Stimulated activated CD4-positive, alpha-beta T cell treated with anti-CD3 and anti-CD28 coated beads, Interleukin-12 subunit alpha, Interleukin-12 subunit beta, amount 100 ng/mL, for 48 hours (primary cell): ENCODE results near the gene TCP11L1.
"Not testable (repeated sequence)": the region's sequence is repeated elsewhere in the genome, so short reads cannot be mapped to it uniquely, and the experiment has no call there.

Experiments
- DNase-seq, 3 donors: peaks; one replicate each; pipeline ENCODE4 v3.0.0-alpha.2; 2020; ENCODE audit warnings: low read depth in 2 of 3, low spot score in 1 of 3

The TCP11L1 gene

DNA sequence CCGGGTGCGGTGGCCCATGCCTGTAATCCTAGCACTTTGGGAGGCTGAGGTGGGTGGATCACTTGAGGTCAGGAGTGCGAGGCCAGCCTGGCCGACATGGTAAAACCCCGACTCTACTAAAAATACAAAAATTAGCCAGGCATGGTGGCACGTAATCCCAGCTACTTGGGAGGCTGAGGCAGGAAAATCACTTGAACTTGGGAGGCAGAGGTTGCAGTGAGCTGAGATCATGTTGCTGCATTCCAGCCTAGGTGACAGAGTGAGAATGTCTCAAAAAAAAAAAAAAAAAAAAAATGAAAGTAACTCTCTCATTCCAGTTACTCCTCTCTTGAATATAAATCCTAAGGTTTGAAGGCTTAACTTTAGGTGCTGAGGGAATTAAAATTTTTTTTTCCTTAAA lies 10.2 kb upstream of the TCP11L1 start:
- DNase-seq, result not testable (repeated sequence)

DNA sequence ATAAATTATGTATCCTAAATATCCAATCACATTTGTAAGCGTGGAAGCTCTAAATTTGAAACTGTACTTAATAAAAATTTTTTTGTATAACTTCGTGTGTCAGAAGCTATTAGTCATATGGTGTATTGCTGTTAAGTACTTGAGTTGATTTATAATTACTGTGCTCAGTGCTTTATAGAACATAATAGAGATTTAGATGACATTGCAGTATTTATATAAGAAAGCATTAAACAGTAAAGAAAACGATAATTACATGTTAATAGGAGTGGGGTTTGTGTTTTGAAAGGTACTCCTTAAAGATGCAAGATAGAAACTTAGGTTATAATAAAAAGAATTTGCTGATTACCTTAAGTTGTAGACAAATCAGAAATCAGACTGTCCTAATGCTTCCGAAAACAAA lies 5.9 kb upstream of the TCP11L1 start:
- DNase-seq, result no peak

DNA sequence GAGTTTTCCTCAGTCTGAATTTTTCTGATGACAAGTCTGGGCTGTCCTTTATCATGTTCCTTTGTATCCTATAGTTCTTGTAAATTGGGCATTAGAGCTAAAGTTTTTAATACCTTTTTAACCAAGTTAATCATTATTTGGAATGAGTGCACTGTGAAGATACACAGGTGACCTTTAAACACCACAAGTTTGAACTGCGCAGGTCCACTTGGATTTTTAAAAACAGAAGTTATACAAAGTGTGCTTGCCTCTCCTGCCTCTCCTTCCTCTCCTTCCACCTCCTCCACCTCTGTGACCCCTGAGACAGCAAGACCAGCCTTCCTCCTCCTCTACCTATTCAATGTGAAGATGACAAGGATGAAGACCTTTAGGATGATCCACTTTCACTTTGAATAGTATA lies 4.4 kb upstream of the TCP11L1 start:
- DNase-seq, result no peak

DNA sequence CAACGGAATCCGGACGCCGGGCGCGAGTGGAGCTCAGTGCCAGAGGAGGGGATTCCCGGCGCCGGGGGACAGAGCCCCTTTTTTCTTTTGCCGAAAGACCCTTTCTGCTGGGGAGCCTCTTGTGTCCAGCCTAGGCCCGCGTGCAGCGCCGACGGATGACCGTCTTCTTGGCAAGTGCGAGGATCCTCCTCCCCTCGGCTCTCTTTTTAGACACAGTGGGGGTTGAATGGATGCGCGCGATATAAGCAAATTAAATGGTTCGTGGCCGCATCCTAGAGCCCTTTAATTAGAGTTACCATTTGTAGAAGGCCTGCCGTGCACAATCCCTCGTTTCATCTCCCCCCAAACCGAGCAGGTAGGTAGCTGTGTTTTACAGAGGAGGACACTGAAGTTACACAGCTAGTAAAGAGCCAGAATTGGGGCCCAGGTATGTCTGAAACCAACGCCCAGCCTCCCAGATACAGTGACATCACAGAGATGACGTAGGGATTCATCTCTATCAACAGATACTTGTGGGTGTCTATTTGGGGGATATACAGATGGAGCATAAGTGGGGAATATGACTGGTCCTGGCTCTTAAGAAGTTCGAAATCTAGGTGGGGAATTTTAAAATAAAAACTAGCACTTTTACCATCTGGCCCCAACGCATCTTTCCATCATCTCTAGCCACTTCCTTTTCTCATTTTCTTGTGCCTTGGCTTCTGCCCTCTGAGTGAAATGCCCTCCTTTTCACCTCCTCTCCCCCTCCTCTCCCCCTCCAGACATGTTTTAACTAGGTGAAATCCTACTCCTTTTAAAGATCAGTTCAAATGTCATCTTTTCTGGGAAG lies 875 bp downstream of the TCP11L1 start:
- DNase-seq, result peak in 2 of 3 donors; percentile 29 to 46

DNA sequence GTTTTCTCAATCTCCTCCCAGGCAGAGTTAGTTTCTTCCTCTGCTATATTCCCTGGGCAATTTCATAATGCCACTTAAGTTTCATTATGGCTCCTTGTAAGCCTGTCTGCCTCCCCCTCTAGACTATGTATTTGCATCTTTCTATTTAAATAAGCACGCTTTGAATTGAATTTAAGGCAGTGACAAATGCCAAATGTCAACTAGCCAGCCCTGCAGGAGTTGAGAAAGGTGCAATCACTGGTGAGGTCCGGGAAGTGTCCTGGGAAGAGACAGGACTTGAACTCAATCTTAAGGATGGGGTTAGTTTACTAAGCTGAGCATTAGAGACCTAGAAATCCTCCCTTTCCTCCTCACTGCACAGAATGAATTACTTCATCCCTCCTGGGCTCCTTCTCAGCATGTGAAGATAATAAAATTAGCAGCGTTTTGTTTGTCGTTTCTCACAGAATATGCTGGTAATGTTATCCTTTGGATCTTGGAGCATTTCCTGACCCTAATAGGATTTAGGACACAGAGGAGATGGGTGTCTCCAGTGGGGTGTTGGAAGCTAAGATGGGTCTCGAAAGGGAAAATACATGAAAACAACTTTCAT lies 1.6 kb downstream of the TCP11L1 start:
- no peak for DNase-seq

DNA sequence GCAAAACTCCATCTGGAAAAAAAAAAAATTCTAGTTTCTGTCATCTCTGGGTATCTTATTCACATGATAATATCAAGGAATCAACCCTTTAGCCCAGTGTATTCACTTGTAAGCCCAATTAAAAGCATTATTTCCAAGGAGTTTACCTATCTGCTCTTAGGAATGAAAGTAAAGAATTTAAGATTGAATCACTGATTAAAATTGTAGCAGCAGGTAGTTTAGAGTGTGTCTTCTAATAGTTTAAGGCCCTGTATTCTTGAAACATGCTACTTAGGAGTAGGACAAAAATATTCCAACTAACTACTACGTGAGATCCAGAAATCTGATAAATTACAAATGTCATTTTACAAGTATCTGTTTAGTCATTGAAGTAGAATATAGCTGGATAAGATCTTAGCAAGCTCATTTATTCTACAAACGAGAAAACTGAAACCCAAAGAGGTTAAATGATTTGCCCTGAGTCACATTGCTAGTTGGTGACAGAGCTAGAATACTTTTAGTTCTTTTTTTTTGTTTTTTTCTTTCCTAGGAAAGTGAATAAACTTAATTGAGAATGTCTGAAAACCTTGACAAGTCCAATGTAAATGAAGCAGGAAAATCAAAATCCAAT lies 4.0 kb downstream of the TCP11L1 start:
- no peak for DNase-seq

DNA sequence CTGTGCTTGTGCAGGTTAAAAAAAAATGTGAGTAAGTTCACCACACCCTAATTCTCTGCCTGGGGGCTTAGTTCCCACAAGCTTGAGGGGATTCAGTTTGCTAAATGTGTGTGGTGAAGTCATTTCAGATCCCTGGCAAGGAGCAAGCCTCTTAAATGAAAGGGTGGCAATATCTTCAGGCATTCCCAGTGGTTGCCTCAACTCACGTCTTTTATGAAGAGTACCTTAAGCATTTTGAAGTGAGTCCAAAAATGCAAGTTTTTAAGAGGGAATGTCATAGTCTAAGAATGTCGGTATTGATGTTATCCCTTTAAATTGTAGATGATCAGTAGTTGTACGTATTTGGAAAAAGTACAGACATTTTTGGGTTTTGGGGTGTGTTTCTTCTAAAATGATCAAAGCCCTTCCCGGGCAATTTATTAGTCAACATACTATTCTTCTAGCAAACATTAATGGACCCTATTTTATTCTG lies 4.9 kb downstream of the TCP11L1 start:
- no peak for DNase-seq

DNA sequence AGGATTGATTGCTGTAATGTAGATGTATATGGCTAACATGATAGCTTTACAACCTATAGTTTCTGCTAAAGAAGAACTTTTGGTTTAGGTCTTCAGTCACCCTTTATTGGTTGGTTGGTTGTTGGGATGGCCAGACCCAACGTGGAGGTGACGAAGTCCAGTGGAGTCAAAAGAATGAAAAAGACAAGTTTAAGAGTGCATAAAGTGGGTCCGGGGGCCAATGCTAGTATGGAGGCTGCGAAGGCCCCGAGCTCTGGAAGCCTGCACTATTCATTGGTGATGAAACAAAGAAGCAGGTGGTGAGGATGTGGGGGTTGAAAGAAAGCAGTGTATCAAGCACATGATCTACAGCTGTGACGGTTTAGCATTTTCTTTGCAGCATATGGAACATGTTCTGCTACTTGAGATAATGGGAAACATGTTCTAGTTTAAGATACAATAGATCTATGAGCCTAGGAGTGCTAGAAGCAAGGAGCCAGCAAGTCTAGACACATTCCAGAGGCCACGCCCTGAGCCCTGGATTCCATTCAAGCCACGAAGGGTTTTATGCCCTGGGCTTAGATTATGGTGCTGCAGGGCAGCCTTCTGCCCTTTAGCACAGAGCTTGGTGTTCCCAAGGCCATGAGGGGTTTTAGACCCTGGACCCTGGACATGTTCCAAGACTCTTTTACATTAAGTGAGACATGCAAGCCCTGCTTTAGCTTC lies 6.3 kb downstream of the TCP11L1 start:
- no peak for DNase-seq

DNA sequence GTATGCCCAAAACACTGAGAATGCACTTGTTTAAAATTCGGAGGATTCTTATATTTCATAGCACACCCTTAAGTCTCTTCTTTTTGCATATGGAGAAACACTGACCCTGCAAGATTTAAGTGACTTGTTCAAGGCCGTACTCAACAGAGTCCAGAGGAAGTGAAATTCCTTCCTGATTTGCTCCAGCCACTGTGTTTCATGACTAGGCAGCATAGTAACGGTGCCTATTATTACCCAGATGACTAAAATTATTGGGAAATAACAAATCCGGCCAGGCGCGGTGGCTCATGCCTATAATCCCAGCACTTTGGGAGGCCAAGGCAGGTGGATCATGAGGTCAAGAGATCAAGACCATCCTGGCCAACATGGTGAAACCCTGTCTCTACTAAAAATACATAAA lies 9.3 kb downstream of the TCP11L1 start:
- DNase-seq, result not testable (repeated sequence)

DNA sequence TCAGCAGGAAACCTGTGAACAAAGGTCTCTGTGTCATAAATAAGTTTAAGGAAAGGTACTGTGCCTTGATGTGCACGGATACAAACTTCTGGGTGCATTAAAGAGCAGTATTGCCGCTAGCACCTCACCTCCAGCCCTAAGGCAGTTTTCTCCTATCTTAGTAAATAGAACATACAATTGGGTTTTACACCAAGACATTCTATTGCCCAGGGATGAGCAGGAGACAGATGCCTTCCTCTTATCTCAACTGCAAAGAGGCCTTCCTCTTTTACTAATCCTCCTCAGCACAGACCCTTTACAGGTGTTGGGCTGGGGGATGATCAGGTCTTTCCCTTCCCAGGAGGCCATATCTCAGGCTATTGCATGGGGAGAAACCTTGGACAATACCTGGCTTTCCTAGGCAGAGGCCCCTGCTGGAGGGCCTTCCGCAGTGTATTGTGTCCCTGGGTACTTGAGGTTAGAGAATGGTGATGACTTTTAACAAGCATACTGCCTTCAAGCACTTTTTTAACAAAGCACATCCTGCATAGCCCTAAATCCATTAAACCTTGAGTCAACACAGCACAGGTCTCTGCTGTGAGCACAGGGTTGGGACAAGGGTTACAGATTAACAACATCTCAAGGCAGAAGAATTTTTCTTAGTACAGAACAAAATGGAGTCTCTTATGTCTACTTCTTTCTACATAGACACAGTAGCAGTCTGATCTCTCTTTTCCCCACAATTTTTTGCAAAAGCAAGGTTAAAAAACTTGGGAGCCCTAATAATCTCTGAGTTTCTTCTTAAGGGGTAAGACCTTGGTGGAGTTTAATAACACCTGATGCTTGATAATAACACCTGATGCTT lies 10.4 kb downstream of the TCP11L1 start:
- not testable (repeated sequence) for DNase-seq

DNA sequence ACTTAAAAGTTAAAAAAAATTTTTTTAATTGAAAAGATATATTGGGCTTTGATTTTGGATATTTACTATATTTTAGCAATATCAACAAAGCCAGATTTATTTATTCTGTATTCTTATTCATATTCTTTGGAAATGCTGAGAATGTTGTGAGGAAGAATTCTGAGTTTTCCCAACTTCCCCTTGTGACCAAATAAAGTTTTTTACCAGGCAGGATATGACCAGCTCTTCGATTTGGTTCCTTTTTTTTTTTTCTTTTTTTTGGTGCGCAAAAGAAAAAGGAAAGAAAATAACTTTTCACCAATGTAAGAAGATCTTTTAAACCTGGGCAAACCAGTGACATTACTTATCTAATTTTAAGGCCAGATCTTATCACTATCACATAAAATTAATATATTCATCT lies 12.9 kb downstream of the TCP11L1 start:
- no peak for DNase-seq

DNA sequence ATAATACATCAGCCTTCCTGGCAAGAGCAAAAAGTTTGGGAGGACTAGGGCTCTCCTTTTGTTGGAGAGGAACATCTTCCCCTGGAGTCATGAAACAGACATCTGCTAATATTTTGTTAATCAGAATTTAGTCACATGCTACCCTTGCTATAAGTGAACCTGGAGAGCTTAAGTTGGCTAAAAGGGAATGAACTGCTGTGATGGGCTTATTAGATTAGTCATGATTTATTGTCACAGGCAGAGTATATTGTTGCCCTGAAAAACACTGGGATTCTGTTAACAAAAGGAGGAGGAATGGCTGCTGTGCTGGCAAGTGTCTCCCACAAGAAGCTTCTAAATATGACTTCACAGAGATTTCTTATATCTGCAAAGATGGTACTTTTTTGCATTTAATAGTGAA lies 16.0 kb downstream of the TCP11L1 start:
- no peak for DNase-seq

DNA sequence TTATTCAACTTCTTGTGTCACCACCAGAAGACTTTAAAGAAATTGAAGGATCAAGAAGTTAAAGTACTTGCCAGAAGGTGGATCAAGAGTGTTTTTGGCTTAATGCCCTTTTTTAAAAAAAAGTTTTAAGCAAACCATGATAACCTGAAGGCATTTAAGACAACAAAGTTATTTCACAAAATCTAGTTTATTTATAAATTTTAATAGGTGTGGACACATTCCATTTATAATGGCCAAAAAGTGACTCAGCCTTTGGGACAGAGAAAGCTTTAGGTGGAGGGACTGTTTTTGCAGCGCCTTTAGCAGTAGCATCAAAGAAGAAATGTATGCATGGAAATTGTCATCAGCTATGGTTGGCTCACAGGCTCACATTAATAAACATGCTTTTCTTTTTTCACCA lies 17.9 kb downstream of the TCP11L1 start:
- no peak for DNase-seq

DNA sequence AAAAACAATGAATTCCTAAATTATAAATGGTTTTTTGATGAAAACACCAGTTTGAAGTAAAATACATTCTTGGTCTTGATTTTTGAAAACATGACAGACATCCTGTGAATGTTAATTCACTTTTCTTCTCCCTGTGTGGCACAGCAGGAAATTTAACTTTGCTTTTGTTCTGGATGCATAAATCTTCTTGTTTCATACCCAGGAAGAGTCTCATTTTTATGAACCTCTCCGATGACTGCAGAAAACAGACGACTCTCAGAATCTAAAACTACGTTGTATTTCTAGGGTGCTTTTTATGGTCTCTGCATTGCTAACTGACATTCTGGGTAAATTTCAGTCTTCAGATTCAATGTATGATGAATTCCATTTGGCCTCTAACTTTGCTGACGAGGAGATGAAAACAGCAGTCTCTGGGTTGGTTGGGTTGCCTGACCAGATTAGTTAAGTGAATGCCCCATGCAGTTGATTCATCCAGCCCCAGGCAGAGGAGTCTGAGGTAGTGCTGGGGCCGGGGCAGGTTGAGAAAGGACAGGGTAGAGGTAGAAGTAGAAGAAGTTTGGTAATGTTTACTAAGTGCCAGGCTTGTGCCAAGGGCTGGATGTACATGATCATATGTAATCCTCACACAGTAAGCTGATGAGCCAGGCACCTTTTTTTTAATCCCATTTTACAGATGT lies 20.1 kb downstream of the TCP11L1 start:
- no peak for DNase-seq

DNA sequence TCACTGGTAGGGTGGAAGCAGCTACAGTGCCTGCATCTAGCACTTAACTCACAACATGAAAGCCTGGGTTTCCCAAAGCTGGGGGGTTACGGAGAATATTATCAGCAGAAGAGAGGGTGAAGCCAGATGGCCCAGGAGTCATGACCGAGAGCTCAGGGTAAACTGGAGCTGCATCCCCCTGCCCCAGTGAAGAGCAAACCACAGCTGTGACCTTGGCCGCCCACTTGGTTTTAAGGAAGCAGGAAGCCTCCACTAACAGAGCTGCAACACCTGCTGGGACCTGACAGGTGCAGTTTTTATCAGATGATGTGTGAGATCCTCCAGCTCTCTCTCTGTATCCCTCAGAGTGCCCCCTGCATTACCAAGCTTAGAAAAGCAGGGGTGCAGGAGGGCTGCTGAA lies 20.9 kb downstream of the TCP11L1 start:
- DNase-seq, result no peak

DNA sequence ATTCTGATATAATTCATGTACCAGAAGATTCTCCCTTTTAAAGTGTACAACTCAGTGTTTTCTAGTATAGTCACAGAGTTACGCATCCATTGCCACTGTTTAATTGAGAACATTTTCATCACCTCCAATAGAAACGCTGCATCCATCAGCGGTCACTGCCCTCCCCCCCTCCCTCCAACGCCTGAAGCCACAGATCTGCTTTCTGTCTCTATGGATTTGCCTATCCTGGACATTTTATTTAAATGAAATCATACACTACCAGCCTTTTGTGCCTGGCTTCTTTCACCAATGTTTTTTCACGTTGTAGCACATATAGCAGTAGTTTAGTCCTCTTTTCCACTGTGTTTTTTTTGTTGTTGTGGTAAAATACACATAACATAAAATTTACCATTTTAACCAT lies 22.8 kb downstream of the TCP11L1 start:
- DNase-seq, result no peak

DNA sequence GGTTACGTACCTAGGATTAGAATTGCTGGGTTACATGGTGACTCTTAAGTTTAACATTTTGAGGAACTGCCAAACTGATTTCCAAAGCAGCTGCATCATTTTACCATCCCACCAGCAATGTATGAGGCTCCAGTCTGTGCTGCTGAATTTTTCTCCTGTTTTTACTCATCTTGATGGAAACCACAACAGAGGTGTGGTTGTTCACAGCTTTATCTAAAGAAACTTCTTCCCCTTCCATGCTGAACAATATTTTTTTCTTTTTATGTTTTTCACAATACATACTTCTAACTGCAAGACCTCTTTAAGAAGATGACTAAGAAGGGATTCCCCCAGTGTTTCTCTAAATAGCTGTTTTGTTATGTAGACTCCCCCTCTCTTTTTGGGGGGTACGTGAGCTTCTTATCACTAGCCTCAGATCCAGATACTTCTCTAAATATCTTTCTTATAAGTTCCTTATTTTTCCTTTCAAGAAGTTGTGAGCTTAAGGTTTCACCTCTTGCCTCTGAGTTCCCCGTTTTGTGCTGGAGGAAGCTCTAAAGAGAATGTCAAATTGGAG lies 24.0 kb downstream of the TCP11L1 start:
- no peak for DNase-seq

DNA sequence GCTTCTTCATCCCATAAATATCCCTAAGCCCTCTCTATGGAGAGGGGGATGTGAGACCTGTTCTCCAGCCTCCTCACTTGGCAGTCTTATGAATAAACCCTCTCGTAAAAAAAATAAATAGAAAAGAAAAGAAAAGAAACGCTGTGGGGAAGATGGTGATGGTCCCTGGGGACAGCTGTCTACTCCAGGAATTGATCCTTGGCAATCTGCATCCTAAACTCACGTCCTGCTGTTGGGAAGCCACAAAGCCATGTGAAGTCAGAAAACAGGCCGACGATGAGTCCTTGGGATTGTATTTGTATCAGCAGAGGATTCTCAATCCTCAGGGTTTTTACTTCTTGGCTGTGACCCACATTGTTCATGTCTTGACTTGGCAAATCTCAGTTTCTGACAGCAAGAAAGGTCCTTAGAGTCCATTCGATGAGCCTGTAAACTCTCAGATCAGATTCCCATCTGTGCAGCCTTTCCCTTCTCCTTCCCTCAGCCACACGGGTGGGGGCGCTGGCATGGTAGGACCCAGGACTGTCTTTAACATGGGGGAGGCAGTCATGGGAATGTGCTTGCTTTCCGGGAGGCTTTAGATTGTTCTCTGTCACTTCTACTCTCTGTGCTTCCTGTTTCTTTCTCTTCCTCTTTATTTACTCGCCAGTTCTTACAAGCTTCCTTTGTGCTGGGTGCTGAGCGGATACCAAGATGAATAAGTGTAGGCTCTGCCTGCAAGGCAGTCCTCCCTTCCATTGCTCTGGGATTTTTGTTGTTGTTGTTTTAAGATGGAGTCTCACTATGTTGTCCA lies 24.9 kb downstream of the TCP11L1 start:
- no peak for DNase-seq

DNA sequence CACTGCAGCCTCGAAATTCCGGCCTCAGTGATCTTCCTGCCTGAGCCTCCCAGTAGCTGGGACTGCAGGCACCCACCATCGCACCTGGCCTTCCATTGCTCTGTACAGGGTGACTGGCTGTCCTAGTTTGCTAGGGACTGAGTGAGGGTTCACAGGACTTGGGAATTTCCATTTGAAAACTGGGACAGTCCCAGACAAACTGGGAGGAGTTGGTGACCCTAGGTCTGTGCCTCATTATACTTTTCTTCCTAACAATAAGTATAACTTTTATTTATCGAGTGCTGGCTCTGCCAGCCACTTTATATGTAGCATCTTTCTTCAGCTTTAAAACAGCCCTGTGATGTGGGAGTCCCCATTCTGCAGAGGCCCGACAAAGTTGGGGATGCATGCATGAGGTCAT lies 25.5 kb downstream of the TCP11L1 start:
- DNase-seq, result no peak
